ENCODE results near the gene NCKAP5.

GRCh38 chr2:133346654-133347053 is 221.6 kb downstream of the NCKAP5 start:
- TF ChIP-seq CTCF (IDR thresholded peaks at IDR 0.05; ENCODE audit: control extremely low read depth in 1 of 3, insufficient read depth in 1 of 3, low read depth in 1 of 3, low read length in 3 of 3) (no peak), POU5F1 (IDR thresholded peaks at IDR 0.05; ENCODE audit: low read depth, low read length) (no peak)
